BE2C (cell line): ENCODE measurements around the gene ADPRM.

Experiments used
- DNase-seq: peaks from one replicate; pipeline ENCODE4 v3.0.0-alpha.2; 2020
- H3K27me3 ChIP-seq: fragments of 250-450 bp; sonication (Bioruptor Pico); 2 replicates; pipeline ENCODE4 v1.5.1; 2020; ENCODE audit warnings: mild to moderate bottlenecking
- H3K36me3 ChIP-seq: fragments of 250-450 bp; sonication (Bioruptor Pico); 2 replicates; pipeline ENCODE4 v1.5.1; 2020; ENCODE audit warnings: mild to moderate bottlenecking
- H3K4me1 ChIP-seq: fragments of 250-450 bp; sonication (Bioruptor Pico); 2 replicates; pipeline ENCODE4 v1.5.1; 2020
- H3K4me3 ChIP-seq: 2 replicates; pipeline ENCODE4 v1.5.1; 2011; ENCODE audit warnings: low read depth, low read length
- H3K9me3 ChIP-seq: fragments of 250-450 bp; sonication (Bioruptor Pico); 2 replicates; pipeline ENCODE4 v1.5.1; 2020
- TF ChIP-seq, protein P1 (sequence below): IDR thresholded peaks from 2 replicates; pipeline ENCODE4 v1.5.1; 2012; ENCODE audit warnings: mild to moderate bottlenecking, low read depth, low read length

ADPRM gene

DNA sequence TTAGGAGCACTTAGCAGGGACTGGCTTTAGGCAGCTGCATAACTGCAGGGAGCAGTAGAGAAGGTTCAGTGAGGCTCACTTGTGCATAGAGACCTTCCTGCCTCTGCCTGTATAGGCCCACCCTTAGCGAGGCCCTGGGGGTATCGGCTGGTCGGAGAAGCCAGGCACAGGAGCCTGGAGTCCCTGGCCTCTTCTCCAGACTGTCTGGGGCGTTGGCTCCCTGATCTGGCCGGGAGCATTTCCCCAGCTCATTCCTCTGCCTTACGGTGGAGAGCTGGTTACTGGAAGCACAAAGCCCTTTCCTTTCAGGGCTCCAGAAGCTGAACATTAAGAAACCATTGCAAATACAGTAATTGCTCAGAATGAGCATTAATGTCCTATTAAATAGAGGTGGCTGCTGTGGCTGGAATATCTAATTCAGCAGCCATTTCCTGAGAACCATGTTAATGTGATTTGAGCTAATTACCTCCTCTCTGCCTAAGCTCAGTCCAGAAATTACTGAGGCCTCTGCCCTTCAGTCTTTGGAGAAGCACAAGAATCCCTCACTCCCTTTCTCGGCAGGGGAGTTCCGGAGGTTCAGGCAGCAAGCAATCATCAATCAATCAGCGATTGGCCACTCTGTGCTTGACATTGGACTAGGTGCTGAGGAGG, 51.3 kb downstream of the ADPRM start:
- Histone ChIP-seq H3K9me3 (no peaks in the 10 kb centered on the region), H3K4me3 (no peak overlapping the region), H3K36me3 (no peaks in the 10 kb centered on the region), H3K4me1 (peaks cover 4% of the 10 kb centered on the region), H3K27me3 (no peaks in the 10 kb centered on the region)
- TF ChIP-seq, protein P1, sequence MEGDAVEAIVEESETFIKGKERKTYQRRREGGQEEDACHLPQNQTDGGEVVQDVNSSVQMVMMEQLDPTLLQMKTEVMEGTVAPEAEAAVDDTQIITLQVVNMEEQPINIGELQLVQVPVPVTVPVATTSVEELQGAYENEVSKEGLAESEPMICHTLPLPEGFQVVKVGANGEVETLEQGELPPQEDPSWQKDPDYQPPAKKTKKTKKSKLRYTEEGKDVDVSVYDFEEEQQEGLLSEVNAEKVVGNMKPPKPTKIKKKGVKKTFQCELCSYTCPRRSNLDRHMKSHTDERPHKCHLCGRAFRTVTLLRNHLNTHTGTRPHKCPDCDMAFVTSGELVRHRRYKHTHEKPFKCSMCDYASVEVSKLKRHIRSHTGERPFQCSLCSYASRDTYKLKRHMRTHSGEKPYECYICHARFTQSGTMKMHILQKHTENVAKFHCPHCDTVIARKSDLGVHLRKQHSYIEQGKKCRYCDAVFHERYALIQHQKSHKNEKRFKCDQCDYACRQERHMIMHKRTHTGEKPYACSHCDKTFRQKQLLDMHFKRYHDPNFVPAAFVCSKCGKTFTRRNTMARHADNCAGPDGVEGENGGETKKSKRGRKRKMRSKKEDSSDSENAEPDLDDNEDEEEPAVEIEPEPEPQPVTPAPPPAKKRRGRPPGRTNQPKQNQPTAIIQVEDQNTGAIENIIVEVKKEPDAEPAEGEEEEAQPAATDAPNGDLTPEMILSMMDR = no peak
- peak; percentile 33 for DNase-seq

DNA sequence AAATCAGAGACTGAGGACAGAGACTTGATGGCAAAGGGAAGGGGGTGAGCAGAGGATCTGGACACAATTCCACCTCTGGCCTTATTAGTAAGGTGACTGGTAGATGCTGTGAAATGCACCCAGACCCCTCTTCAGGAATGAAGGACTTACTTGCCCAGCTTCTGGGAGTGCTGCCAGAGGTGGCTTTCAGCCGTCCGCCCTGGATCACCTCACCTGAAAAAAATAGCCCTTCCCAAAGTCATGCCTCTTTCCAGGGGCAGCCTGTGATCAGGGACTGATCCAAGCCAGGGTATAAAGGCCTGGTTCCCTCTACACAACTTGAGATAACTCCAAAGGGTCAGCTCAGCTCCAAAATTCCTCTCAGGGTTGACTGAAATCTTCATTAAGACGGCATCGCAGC, 52.8 kb downstream of the ADPRM start:
- TF ChIP-seq, protein P1 = no peak
- Histone ChIP-seq H3K9me3 (no peaks in the 10 kb centered on the region), H3K4me3 (no peak overlapping the region), H3K4me1 (peaks cover 4% of the 10 kb centered on the region), H3K27me3 (no peaks in the 10 kb centered on the region), H3K36me3 (no peaks in the 10 kb centered on the region)
- no peak for DNase-seq

DNA sequence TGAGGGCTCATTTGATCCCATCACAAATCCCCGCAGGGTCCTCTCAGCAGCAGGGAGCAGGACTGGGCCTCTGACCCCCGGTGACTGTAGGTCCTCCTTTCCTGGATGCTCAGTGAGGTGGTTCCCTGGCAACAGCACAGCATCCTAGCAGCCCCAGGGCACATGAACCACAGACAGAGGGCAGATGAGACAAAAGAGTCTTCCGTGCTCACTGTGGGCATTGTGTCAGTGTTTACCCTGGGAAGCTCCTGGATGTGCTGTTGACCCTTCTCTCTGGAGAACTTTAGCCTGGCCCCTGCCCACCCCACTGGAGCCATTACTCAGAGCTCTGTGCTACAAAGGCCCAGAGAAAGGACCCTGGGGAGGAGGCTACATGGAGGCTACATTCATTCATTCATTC, 54.2 kb downstream of the ADPRM start:
- peaks cover 4% of the 10 kb centered on the region for H3K4me1 ChIP-seq
- TF ChIP-seq, protein P1 = no peak
- H3K27me3 ChIP-seq = no peaks in the 10 kb centered on the region
- no peaks in the 10 kb centered on the region for H3K9me3 ChIP-seq
- no peak overlapping the region for H3K4me3 ChIP-seq
- no peak for DNase-seq
- H3K36me3 ChIP-seq = no peaks in the 10 kb centered on the region

DNA sequence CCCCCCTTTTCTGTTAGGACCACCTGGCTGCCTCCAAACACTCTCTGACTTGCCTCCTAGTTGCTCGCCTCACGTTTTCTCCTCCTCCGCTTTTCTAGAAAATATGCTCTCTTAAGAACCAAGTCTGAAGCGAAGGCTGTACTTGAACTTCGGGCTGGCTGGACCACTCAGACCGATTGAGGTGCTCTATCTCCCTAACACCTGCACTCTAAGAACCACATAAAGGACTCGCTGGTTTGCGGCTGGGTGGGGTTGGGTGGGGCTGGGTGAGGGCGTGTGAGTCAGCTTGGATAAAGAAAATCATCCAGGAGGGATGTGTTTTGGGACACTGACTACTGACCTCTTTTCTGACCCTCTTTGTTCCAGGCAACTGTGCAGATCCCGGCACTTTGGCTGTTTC, 55.3 kb downstream of the ADPRM start:
- no peak for DNase-seq
- Histone ChIP-seq H3K36me3 (no peaks in the 10 kb centered on the region), H3K4me3 (no peak overlapping the region), H3K9me3 (no peaks in the 10 kb centered on the region), H3K27me3 (no peaks in the 10 kb centered on the region), H3K4me1 (peaks cover 4% of the 10 kb centered on the region)
- TF ChIP-seq, protein P1 = no peak

DNA sequence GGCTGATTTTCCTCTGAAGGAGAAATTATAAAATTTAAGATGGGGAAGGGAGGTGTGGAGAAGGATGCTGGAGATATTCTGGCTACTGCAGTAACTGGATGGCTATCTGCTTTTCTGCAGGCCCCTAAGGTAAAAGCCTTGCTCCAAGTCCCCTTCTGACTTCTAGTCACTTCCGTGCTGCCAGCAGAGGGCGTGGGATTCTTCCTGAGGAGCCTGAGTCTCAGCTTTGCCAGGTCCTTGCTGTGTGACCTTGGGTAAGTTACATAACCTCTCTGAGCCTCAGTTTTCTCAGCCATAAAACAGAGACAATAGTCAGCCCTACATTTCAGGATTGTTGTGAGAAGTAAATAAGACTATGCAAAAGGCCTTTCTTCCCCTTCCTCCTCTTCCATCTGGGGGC, 56.7 kb downstream of the ADPRM start:
- TF ChIP-seq, protein P1 = peak; percentile 39
- Histone ChIP-seq H3K9me3 (no peaks in the 10 kb centered on the region), H3K4me3 (no peak overlapping the region), H3K27me3 (no peaks in the 10 kb centered on the region), H3K36me3 (no peaks in the 10 kb centered on the region), H3K4me1 (no peaks in the 10 kb centered on the region)
- DNase-seq = peak; percentile 41

DNA sequence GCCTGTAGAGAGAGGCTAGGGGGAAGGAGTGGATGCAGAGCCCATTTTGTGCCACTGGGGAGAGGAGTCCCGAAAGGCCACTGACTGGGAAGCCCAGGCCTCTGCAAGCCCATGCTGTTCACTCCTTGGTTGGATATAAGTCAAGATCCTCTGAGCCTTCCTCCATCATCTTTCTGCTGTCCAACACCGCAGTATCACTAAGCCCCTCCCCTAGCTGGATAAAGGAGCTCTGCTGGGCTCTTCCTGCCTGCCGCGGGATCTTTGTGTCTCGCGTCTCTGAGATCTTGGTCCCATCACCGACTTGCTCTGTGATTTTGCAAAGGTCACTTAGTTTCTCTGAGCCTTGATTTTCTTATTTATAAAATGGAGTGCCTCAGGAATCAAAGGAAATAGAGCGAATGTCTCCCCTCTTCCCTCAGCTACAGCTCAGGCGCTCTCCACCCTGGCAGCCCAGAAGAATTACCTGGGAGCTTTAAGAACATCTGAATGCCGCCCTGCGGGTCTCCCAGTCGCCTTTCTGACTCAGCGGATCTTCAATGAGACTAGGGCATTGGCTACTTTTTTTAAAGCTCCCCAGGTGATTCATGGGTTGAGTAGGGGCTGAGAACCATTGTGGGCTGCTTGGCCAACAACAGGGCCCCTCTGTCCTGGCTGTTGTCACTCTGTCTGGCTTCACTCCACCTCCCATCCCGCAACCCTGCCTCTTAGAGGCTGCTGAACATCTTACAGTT, 57.6 kb downstream of the ADPRM start:
- no peak overlapping the region for H3K4me3 ChIP-seq
- no peak for DNase-seq
- H3K4me1 ChIP-seq = no peaks in the 10 kb centered on the region
- H3K9me3 ChIP-seq = no peaks in the 10 kb centered on the region
- no peaks in the 10 kb centered on the region for H3K36me3 ChIP-seq
- H3K27me3 ChIP-seq = no peaks in the 10 kb centered on the region
- TF ChIP-seq, protein P1 = no peak
